Omental fat pad (tissue), 4 donors: Measurements from ENCODE around the gene ABHD4. TPM values are rescaled to one million over a fixed set of nuclear protein-coding genes. Genes with fewer than 3 reads are reported as not detected.
"Not testable (repeated sequence)": the region's sequence is repeated elsewhere in the genome, so short reads cannot be mapped to it uniquely, and the experiment has no call there.

ENCODE experiments used
- ATAC-seq: fragments of 150-250 bp; one replicate; pipeline ENCODE4 v1.9.1; 2016; ENCODE audit warnings: mild to moderate bottlenecking, moderate library complexity; ENCODE audit not compliant: low FRiP score
- DNase-seq: peaks from one replicate; pipeline ENCODE4 v3.0.0-alpha.2; 2019; ENCODE audit warnings: low spot score
- total RNA-seq, 4 donors: library from RNA; depleted of rRNA; stranded (reverse); fragments of >200 nt; gene quantifications; one replicate each; pipeline ENCODE4 v1.1.0, GENCODE V29; 2016
- TF ChIP-seq, protein P1 (sequence below), 3 donors: fragments of 450-650 bp; IDR thresholded peaks; one replicate each; pipeline ENCODE4 v1.5.1; 2016 to 2017; ENCODE audit warnings: antibody characterized with exemption in 3 of 3, mild to moderate bottlenecking in 3 of 3, moderate library complexity in 2 of 3

ABHD4 gene
- total RNA-seq, 4 donors from 2014 or later: 14.9 to 33.5 (median 21.1) TPM

GRCh38 chr14:22627506-22628263 lies 29.6 kb downstream of the ABHD4 start:
- no peak for ATAC-seq
- DNase-seq: no peak
- TF ChIP-seq, protein P1, sequence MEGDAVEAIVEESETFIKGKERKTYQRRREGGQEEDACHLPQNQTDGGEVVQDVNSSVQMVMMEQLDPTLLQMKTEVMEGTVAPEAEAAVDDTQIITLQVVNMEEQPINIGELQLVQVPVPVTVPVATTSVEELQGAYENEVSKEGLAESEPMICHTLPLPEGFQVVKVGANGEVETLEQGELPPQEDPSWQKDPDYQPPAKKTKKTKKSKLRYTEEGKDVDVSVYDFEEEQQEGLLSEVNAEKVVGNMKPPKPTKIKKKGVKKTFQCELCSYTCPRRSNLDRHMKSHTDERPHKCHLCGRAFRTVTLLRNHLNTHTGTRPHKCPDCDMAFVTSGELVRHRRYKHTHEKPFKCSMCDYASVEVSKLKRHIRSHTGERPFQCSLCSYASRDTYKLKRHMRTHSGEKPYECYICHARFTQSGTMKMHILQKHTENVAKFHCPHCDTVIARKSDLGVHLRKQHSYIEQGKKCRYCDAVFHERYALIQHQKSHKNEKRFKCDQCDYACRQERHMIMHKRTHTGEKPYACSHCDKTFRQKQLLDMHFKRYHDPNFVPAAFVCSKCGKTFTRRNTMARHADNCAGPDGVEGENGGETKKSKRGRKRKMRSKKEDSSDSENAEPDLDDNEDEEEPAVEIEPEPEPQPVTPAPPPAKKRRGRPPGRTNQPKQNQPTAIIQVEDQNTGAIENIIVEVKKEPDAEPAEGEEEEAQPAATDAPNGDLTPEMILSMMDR (IDR thresholded peaks at IDR 0.05): no peak

GRCh38 chr14:22629361-22629760 lies 31.3 kb downstream of the ABHD4 start:
- DNase-seq: no peak
- ATAC-seq: no peak
- TF ChIP-seq, protein P1 (IDR thresholded peaks at IDR 0.05): no peak

- DNase-seq (no peak), ATAC-seq (no peak)
- TF ChIP-seq, protein P1 (IDR thresholded peaks at IDR 0.05): no peak
Observed at GRCh38 chr14:22630066-22630465, 32.0 kb downstream of the ABHD4 start.

- DNase-seq (no peak), ATAC-seq (no peak)
- TF ChIP-seq, protein P1 (IDR thresholded peaks at IDR 0.05): no peak
Observed at GRCh38 chr14:22630486-22630885, 32.4 kb downstream of the ABHD4 start.

GRCh38 chr14:22634233-22634900 lies 36.3 kb downstream of the ABHD4 start:
- ATAC-seq (no peak), DNase-seq (no peak)
- TF ChIP-seq, protein P1 (IDR thresholded peaks at IDR 0.05): no peak

DNA sequence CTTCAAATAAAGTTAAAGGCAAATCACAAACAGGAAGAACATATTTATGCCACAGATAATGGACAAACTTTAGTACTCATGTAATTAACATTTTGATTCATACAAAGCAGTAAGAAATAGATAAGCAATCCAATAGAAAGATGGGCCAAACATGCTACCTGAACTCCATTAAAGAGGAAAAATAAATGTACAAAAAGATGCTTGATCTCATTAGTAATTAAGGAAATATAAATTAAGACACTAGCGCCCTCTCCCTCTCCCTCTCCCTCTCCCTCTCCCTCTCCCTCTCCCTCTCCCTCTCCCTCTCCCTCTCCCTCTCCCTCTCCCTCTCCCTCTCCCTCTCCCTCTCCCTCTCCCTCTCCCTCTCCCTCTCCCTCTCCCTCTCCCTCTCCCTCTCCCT lies 37.9 kb downstream of the ABHD4 start:
- DNase-seq, ATAC-seq: not testable (repeated sequence)

- no peak for DNase-seq
- TF ChIP-seq, protein P1 (IDR thresholded peaks at IDR 0.05): no peak
- ATAC-seq: no peak
Observed at GRCh38 chr14:22640192-22640591, 42.1 kb downstream of the ABHD4 start.
